Esophagus squamous epithelium (tissue), 5 donors: ENCODE data around the gene PPP1R12C. TPM values are rescaled to one million over a fixed set of nuclear protein-coding genes. Genes with fewer than 3 reads are reported as not detected.
A peak's percentile ranks its signal among the peaks of the same experiment; 100 is the strongest.

Experiments
- DNase-seq: peaks from one replicate; lab custom pipeline; 2025; lab: John Stamatoyannopoulos, UW
- H3K27ac ChIP-seq, 4 donors: fragments of 200-600 bp; sonication (generic); one replicate each; pipeline ENCODE4 v1.5.1; 2016 to 2019; ENCODE audit warnings: mild to moderate bottlenecking in 1 of 4
- H3K27me3 ChIP-seq, 4 donors: fragments of 200-600 bp; sonication (generic); 1 replicate in 3 of 4; 2 replicates in 1 of 4; pipeline versions ENCODE4 v1.5.1 to v1.6.0; 2017 to 2021; ENCODE audit warnings: antibody characterized with exemption in 1 of 4
- H3K36me3 ChIP-seq, 3 donors: fragments of 200-600 bp; sonication (generic); one replicate each; pipeline ENCODE4 v1.5.1; 2016 to 2019
- H3K4me1 ChIP-seq, 3 donors: fragments of 200-600 bp; sonication (generic); one replicate each; pipeline ENCODE4 v1.5.1; 2017 to 2019
- H3K4me3 ChIP-seq, 4 donors: fragments of 200-600 bp; sonication (generic); 1 replicate in 3 of 4; 2 replicates in 1 of 4; pipeline ENCODE4 v1.5.1; 2016 to 2019; ENCODE audit warnings: mild to moderate bottlenecking in 2 of 4, moderate library complexity in 1 of 4
- H3K9me3 ChIP-seq, 3 donors: fragments of 200-600 bp; sonication (generic); one replicate each; pipeline ENCODE4 v1.5.1; 2016 to 2019
- CTCF ChIP-seq, 6 experiments: fragments of 450-650 bp in 4 of 6; fragments of 200-600 bp in 2 of 6; sonication (generic) in 2 of 6; IDR thresholded peaks; one replicate each; pipeline ENCODE4 v1.5.1; 2016 to 2019; ENCODE audit warnings: antibody characterized with exemption in 6 of 6, mild to moderate bottlenecking in 4 of 6, moderate library complexity in 4 of 6
- POLR2A ChIP-seq, 4 donors: fragments of 450-650 bp; IDR thresholded peaks; one replicate each; pipeline ENCODE4 v1.6.1; 2017; ENCODE audit warnings: antibody characterized with exemption in 4 of 4, mild to moderate bottlenecking in 4 of 4, moderate library complexity in 3 of 4
- WGBS, 2 donors: methylation state at CpG; one replicate each; pipeline ENCODE4 v1.1.5; 2018; 5-methylcytosine and 5-hydroxymethylcytosine counted together
- intact Hi-C: fragments of 100-400 bp; cut with DNase I; formaldehyde crosslinking; loops from one replicate; pipeline ENCODE4 v1.15.0; 2022
- total RNA-seq, 4 donors: library from RNA; depleted of rRNA; stranded (reverse); fragments of >200 nt; gene quantifications; one replicate each; pipeline ENCODE4 v1.1.0, GENCODE V29; 2016
- donor health status: DM: yes; HTN: yes; CAD: no.

The PPP1R12C gene
- total RNA-seq, 4 donors from 2014 or later, result 35.1 to 89.1 (median 43.7) TPM

- no peak for TF ChIP-seq POLR2A (IDR thresholded peaks at IDR 0.05)
- TF ChIP-seq CTCF (IDR thresholded peaks at IDR 0.05), result no peak
- peak overlapping the region; percentile 40 to 91 (median 86) for H3K27ac ChIP-seq
- peaks cover 0 to 82% (median 8%) of the 10 kb centered on the region in 4 donors for H3K27me3 ChIP-seq
- DNase-seq, result no peak
- no peak overlapping the region for H3K4me3 ChIP-seq
- 64 to 68% methylated on average over 5 to 8 of the region's 8 CpGs for WGBS, 2 donors
- H3K36me3 ChIP-seq, result no peaks in the 10 kb centered on the region
- no peaks in the 10 kb centered on the region for H3K9me3 ChIP-seq
- intact Hi-C loops, result no loop called here
- peaks cover 0 to 54% (median 7%) of the 10 kb centered on the region in 3 donors for H3K4me1 ChIP-seq
Measured at GRCh38 chr19:55071913-55072312, 45.5 kb downstream of the PPP1R12C start.

GRCh38 chr19:55071129-55071502 is 46.3 kb downstream of the PPP1R12C start:
- WGBS, 2 donors, result 0% methylated on average over 1 of the region's 8 CpGs; no CpG with 5 or more reads in 1 of the 2 donors
- peaks cover 0 to 79% (median 8%) of the 10 kb centered on the region in 4 donors for H3K27me3 ChIP-seq
- DNase-seq, result no peak
- H3K27ac ChIP-seq, result peak overlapping the region; percentile 40 to 91 (median 86)
- no peak for TF ChIP-seq POLR2A (IDR thresholded peaks at IDR 0.05)
- TF ChIP-seq CTCF (IDR thresholded peaks at IDR 0.05), result no peak
- peaks cover 0 to 55% (median 7%) of the 10 kb centered on the region in 3 donors for H3K4me1 ChIP-seq
- no peaks in the 10 kb centered on the region for H3K36me3 ChIP-seq
- intact Hi-C loops, result no loop called here
- H3K9me3 ChIP-seq, result no peaks in the 10 kb centered on the region
- H3K4me3 ChIP-seq, result no peak overlapping the region

- 54 to 71% methylated on average over 6 of the region's 10 CpGs for WGBS, 2 donors
- Histone ChIP-seq H3K27ac (peak overlapping the region; percentile 81 to 91 (median 86)), H3K27me3 (peaks cover 0 to 83% (median 8%) of the 10 kb centered on the region in 4 donors), H3K9me3 (no peaks in the 10 kb centered on the region), H3K36me3 (no peaks in the 10 kb centered on the region), H3K4me3 (no peak overlapping the region), H3K4me1 (peaks cover 0 to 53% (median 7%) of the 10 kb centered on the region in 3 donors)
- no peak for DNase-seq
- TF ChIP-seq CTCF (IDR thresholded peaks at IDR 0.05), result no peak
- no peak for TF ChIP-seq POLR2A (IDR thresholded peaks at IDR 0.05)
- intact Hi-C loops, result no loop called here
Measured at GRCh38 chr19:55070466-55071128, 46.8 kb downstream of the PPP1R12C start.

- Histone ChIP-seq H3K4me3 (peak overlapping the region in 2 of 4 donors; percentile 36 to 58), H3K4me1 (peaks cover 0 to 45% (median 7%) of the 10 kb centered on the region in 3 donors), H3K27ac (peak overlapping the region; percentile 81 to 91 (median 86)), H3K27me3 (peaks cover 0 to 83% (median 7%) of the 10 kb centered on the region in 4 donors), H3K36me3 (no peaks in the 10 kb centered on the region), H3K9me3 (no peaks in the 10 kb centered on the region)
- TF ChIP-seq POLR2A (IDR thresholded peaks at IDR 0.05) (no peak), CTCF (IDR thresholded peaks at IDR 0.05) (no peak)
- no peak for DNase-seq
- 100% methylated on average over 2 of the region's 2 CpGs for WGBS, 2 donors
- intact Hi-C loops, result no loop called here
Measured at GRCh38 chr19:55069865-55070197, 47.6 kb downstream of the PPP1R12C start.
